T47D (cell line): ENCODE results near the gene TLL2.

Experiments
- DNase-seq, 2 experiments: peaks; one replicate each; pipeline versions ENCODE4 v3.0.0 to v3.0.0-alpha.2; 2011 to 2012; ENCODE audit warnings: low read depth in 1 of 2, low spot score in 1 of 2
- JUND ChIP-seq: IDR thresholded peaks from 2 replicates; pipeline ENCODE4 v1.6.1; 2012; ENCODE audit warnings: low read depth
- in situ Hi-C: cut with HindIII; loops from 2 replicates; pipeline ENCODE4 v1.10.0; 2016; ENCODE audit warnings: low sequenced_read_pairs, low pct_unique_long_range_greater_than_20kb

TLL2 gene

DNA sequence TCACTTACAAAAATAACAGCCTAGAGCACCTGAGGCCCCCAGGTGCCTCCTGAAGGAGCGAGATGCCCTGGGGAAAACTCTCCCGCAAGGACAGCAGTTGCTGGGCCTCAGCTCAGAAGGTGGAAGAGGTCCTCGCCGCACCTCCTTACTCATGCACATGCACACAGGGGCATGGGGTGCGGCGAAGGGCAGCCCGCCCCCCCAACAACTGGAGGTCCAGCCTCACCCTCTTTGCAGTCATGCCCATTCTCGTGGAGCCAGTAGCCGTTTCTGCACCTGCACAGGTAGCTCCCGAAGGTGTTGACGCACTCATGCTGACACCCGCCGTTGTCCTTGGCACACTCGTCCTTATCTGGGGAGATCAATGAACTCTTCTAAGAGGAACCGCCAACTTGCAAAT is 135.0 kb downstream of the TLL2 start:
- DNase-seq: no peak
- TF ChIP-seq JUND: no peak
- in situ Hi-C loops: no loop called here

DNA sequence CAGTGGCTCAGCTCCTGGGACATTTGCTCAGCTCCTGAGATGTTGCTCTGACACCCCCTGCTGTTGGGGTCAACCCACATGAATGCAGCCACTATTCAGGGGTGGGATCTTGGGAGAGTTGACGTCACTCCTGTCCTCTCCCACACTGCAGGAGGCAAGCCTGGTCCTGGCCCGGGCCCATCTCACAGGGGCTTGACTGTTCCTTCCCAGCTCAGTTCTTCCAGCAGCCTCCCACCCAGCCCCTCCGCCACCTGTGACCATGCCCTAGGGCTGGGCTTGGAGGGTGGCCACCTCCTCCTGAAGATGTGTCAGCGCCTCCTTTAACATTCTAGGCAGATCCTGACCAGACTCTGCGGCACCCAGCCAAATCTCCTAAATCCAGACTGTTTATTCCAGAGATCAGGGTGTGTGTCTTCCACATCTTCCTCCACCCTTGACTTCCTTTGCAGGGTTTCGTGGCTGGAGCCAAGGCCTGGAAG is 135.9 kb downstream of the TLL2 start:
- in situ Hi-C loops: no loop called here
- DNase-seq: no peak
- TF ChIP-seq JUND: no peak

DNA sequence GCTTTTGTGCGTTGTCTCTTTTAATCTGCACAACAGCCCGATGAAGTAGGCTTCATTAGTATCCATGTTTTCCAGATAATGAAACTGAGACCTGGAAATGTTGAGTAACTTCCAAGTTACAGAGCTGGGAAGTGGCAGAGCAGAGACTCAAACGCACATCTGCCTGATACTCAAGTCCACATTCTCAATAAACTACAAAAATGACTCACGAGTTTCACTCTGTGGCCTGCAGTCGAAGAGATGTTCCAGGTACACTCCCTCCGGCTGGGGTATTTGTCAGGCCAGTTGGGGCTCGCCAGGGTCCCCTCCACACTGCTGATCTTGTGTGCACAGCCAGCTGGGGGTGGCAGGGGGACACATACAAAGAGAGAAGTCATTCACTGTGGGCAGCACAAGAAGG is 137.2 kb downstream of the TLL2 start:
- no peak for DNase-seq
- in situ Hi-C loops: no loop called here

DNA sequence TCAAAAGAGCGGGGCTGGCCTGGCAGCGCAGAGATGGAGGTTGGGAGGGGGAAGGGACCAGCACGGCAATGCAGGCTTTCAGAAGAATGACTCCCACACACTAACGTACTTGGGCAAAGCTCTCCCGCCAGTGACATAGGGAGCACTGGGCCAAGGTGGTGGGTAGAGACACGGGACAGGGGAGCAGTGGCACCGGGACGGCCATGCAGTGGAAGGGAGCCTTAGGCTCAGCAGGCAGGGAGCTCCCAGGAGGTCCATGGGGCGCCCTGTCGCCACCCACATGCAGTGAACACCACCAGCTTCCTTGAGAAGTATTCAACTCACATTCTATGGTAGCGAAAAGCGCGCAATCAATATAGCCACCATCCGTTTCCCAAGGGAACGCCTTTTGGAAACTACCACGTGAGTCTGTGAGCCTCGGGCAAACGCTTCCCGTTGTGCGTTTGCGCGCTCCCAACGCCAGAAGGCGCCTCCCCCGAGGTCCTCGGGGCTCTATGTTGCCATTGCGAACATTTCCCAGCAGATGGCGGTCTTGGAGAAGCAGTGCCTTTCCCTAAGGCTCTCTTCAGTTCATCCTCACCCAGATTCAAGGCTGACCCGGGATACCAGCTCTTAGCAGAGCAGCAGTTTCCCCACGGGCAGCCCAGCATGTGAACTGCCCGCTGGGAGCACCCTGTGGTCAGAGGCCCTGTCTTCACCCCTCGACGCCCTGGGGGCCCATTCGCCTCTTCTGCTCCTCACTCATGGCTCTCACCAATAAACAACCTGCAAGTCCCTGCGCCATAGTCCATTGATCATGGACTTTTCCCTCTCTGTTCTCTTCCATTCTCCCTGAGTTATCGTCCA is 138.5 kb downstream of the TLL2 start:
- in situ Hi-C loops: no loop called here
- no peak for TF ChIP-seq JUND
- DNase-seq: peak; percentile 94 to 95

More for the DNA sequence above, 137.2 kb downstream of the TLL2 start:
- no peak for TF ChIP-seq JUND

DNA sequence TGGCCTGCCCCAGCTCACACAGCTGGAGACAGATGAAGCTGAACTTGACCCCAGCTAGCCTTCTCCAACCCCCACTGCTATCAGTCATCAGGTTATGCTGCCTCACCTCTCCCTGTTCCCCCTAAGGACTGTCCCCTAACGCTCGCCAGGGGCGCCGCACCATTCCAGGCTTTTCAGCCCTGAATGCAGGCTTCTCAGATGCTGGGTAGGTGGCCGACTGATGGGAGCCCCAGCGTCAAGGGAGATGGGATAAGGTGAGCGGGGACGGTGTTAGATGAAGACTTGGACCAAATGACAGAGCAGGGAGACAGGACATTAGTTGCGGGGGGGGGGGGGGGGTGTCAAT is 139.1 kb downstream of the TLL2 start:
- no peak for DNase-seq
- in situ Hi-C loops: no loop called here
- no peak for TF ChIP-seq JUND

DNA sequence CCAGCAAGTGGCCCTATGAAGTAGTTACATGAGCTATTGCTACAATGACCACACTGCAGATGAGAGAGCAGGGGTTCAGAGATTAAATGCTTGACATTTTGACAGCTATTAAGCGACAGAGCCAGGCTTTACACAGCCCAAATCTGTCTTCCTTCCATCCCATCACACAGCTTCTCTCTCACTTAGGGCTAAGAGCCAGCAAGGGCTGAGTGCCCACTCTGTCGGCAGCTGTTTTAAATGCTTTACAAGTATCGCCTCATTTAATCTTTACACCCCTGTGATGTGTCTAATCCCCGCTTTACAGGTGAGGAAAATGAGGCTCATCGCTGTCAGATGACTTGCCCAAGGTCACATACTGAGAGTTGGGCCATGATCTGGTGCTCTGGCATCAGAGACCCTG is 139.7 kb downstream of the TLL2 start:
- TF ChIP-seq JUND: no peak
- DNase-seq: no peak
- in situ Hi-C loops: no loop called here

DNA sequence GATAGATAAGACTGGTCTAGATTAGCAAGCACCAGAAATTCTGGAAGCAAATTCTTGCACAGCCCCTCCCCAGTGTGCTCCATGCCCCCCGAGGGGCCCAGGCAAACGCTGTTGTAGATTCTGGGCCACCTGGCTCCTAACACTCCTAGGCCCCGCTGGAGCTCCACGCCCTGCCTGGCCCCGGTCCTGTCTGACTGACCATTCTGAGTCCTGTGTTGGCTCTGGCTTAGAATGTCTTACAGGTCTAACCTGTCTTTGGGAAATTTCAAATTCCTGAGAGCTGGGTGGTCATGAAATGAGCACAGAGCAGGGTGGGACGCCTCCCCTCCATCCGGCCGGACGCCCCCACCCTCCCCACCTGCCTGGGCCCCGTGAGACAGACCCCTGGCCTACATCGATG is 142.4 kb downstream of the TLL2 start:
- in situ Hi-C loops: no loop called here
- TF ChIP-seq JUND: no peak
- DNase-seq: peak in 1 of 2 experiments; percentile 28

DNA sequence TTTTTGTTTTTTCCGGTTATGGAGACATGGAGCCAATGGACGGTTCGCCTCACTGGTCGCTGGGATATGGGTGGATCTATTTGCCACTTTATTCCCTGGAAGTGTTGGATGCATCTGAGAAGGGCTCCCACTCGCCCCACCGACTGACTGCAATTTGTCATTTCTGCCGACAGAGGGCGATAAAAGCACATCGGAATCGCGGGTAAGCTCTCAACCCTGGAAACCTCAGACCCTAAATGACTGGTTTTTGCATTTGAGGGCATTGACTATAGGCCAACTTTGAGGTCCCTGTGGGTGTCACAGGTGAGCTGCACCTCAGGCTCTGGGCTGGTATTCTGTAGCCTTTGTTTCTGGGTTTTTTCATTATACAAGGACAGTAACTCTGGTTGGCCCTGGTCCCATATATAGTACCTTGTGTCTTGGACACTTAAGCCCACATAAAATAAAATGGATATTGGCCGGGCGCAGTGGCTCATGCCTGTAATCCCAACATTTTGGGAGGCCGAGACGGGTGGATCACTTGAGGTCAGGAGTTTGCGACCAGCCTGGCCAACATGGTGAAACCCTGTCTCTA is 143.1 kb downstream of the TLL2 start:
- no peak for TF ChIP-seq JUND
- peak; percentile 52 to 73 for DNase-seq
- in situ Hi-C loops: no loop called here

DNA sequence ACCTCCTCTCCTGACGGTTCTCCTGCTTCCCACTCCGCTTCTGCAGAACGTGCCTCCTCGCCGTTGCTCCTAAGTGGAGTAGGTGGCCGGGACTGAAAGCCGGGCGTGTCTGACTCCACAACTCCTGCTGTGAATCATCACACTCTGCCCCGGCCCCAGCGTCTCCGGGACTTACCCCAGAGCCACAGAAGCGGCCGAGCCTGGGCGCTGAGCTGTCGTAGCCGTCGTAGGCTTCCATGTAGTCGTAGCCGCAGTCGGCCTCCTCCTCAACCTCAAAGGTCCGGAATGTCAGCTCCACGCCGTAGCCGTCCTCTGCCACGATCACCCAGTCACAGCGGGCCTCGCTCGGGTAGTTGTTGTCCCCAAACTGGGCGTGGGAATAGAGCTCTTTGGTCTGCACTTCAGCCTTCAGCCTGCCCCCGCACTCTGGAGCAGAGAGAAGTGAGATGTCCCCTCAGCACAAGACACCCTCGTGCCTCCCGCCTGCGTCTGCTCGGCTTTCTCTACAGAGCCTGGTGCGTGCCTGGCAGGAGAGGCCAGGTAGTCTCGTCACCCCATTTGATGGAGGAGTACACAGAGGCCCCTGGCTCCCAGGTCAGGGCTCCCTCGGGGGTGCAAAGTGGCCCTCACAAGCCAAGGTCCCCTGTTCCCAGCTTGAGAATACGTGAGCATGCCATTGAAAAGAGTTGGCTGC is 143.7 kb downstream of the TLL2 start:
- no peak for DNase-seq
- in situ Hi-C loops: no loop called here
- no peak for TF ChIP-seq JUND

DNA sequence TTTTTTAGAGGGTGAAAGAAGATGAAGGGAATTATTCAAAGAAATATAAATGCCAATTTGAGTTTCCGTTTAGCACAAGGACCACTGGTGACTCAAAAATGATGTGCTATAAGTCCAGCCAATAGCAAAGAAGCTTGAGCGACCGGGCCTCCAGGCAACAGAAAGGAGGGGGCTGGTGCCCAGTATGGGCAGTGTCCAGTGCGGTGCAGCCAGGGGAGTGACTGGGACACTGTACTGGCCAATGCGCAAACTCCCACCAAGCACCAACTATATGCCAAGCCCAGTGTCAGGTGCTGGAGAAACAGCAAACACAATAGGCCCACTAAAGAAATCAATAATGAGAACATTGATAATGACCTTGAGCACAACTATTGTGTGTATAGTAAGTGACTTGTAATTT is 144.8 kb downstream of the TLL2 start:
- no peak for DNase-seq
- no peak for TF ChIP-seq JUND
- in situ Hi-C loops: no loop called here

DNA sequence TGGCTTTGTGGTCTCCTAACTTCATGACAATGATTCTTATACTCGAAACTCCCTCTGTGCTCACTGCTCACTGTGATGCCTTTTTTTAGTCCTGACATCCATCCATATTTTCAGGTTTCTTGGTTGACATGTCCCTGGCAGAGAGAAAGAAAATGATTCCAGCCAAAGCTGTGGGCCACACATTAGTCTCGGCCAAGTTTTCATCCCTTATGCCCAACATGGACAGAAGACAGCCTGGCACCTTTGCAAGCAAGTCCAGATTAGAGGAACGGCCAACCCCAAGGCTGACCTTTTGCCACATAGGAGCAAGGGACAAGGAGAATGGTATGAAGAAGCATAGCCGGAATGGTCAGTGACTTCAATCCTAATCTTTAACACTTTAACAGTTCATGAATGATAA is 146.3 kb downstream of the TLL2 start:
- in situ Hi-C loops: no loop called here
- no peak for DNase-seq
- no peak for TF ChIP-seq JUND

DNA sequence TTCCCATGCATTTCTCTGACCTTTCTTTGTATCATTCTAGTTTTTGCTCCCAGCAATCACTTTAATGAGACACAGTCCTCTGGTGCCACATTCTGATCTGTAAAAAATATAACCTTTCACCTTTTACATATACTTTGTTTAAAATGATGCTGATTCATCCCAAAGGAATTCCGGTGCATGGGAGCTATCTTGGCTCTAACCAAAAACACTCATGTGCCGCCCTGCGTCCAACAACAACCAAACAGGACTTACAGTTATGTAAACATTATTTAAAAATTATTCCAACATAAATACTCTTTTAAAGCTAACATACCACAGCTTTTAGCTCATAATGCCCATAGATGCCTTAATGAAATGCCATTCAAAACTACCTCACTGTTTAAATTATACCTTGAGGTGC is 147.2 kb downstream of the TLL2 start:
- no peak for DNase-seq
- peak; percentile 36; the same call in 1 of the 2 replicates for TF ChIP-seq JUND
- in situ Hi-C loops: no loop called here

DNA sequence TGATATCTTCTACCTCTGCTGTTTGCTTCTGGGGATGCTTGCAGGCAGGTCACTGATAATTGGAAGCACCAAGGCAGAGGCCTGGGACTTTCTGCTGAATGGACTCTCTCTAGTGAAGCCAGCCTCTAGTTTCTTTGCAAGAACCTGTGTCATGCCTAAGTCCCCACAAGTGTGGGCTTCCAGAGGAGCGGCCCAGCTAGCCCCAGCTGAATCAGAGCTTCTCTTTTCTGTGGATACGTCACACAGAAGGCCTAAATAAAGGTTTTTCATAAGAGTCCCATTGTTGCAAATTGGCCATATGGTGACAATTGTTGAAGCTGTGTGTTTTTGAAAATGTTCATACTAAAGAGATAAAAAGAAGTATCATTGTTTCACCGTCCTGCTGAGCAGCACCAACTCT is 148.2 kb downstream of the TLL2 start:
- in situ Hi-C loops: no loop called here
- TF ChIP-seq JUND: no peak

More for the DNA sequence above, 148.2 kb downstream of the TLL2 start:
- DNase-seq: no peak
